Smooth muscle cell (in vitro differentiated cells): ENCODE results near the gene URGCP. TPM values are rescaled to one million over a fixed set of nuclear protein-coding genes. Genes with fewer than 3 reads are reported as not detected.

Source experiments
- polyA plus RNA-seq: library from polyadenylated mRNA; unstranded; fragments of >200 nt; fragmentation: Nextera tagmentation; extraction: Ambion mirVana; gene quantifications from 2 replicates; pipeline ENCODE4 v1.2.1, GENCODE V29; 2016
- small RNA-seq: library from RNA; depleted of rRNA; stranded (forward); fragments of <200 nt; gene quantifications from one replicate; pipeline ENCODE3, GENCODE V24; 2014
- total RNA-seq: library from RNA; depleted of rRNA; stranded (reverse); fragments of >200 nt; gene quantifications from 2 replicates; pipeline ENCODE4 v1.2.3, GENCODE V29; 2014

Gene URGCP
- total and polyA plus RNA-seq, 2 experiments from 2014 or later = 20.4 to 24.8 TPM

Small RNA genes lying within 50 kb of the gene (small RNA-seq; reads per million reads assigned to genes)
- 0.24 reads per million for gene MRPS24

Other genes starting within 250 kb of the URGCP start
- 63.1 and 77.5 TPM in 2 replicates for gene COA1, start 177.1 kb downstream of the URGCP start, total RNA-seq
- 61.0 and 67.5 TPM in 2 replicates for gene COA1, start 177.1 kb downstream of the URGCP start, polyA plus RNA-seq
- gene BLVRA, start 147.9 kb downstream of the URGCP start, total RNA-seq = 24.6 and 30.6 TPM in 2 replicates
- 54.8 and 65.4 TPM in 2 replicates for gene BLVRA, start 147.9 kb downstream of the URGCP start, polyA plus RNA-seq
- 84.1 and 87.7 TPM in 2 replicates for gene MRPS24, start 37.1 kb downstream of the URGCP start, total RNA-seq
- gene MRPS24, start 37.1 kb downstream of the URGCP start, polyA plus RNA-seq = 164 and 183 TPM in 2 replicates
- gene UBE2D4, start 19.8 kb upstream of the URGCP start, total RNA-seq = 5.6 and 8.6 TPM in 2 replicates
- gene UBE2D4, start 19.8 kb upstream of the URGCP start, polyA plus RNA-seq = 4.6 and 9.5 TPM in 2 replicates
- gene SPDYE1, start 91.3 kb upstream of the URGCP start, total RNA-seq = not detected in 2 replicates
- gene SPDYE1, start 91.3 kb upstream of the URGCP start, polyA plus RNA-seq = 0.15 and 0.74 TPM in 2 replicates
- 47.8 and 55.1 TPM in 2 replicates for gene DBNL, start 138.1 kb upstream of the URGCP start, total RNA-seq
- 94.5 and 98.4 TPM in 2 replicates for gene DBNL, start 138.1 kb upstream of the URGCP start, polyA plus RNA-seq
- gene PGAM2, start 159.0 kb upstream of the URGCP start, total RNA-seq = 0.54 TPM in 1 of 2 replicates, not detected in the other
- gene PGAM2, start 159.0 kb upstream of the URGCP start, polyA plus RNA-seq = not detected in 2 replicates
- 4.9 and 5.2 TPM in 2 replicates for gene POLM, start 175.9 kb upstream of the URGCP start, total RNA-seq
- 9.9 and 10.2 TPM in 2 replicates for gene POLM, start 175.9 kb upstream of the URGCP start, polyA plus RNA-seq
- 36.6 and 39.7 TPM in 2 replicates for gene AEBP1, start 197.7 kb upstream of the URGCP start, total RNA-seq
- 141 and 163 TPM in 2 replicates for gene AEBP1, start 197.7 kb upstream of the URGCP start, polyA plus RNA-seq
- gene POLD2, start 217.0 kb upstream of the URGCP start, total RNA-seq = 45.5 and 49.1 TPM in 2 replicates
- 133 and 151 TPM in 2 replicates for gene POLD2, start 217.0 kb upstream of the URGCP start, polyA plus RNA-seq
- gene MYL7, start 234.7 kb upstream of the URGCP start, total RNA-seq = 39.0 and 95.1 TPM in 2 replicates
- gene MYL7, start 234.7 kb upstream of the URGCP start, polyA plus RNA-seq = 35.8 and 77.7 TPM in 2 replicates